Ovary (tissue), 3 donors: ENCODE data around the gene ZDHHC24.

Source experiments
- CTCF ChIP-seq, 3 donors: fragments of 450-650 bp in 2 of 3; fragments of 200-600 bp in 1 of 3; IDR thresholded peaks; one replicate each; pipeline versions ENCODE4 v1.5.1 to v1.8.0; 2016 to 2022; ENCODE audit warnings: antibody characterized with exemption in 3 of 3, mild to moderate bottlenecking in 1 of 3
- EP300 ChIP-seq: sonication (generic); formaldehyde crosslinking; IDR thresholded peaks from one replicate; pipeline ENCODE4 v1.6.1; 2017; ENCODE audit warnings: antibody characterized with exemption
- POLR2A ChIP-seq: fragments of 450-650 bp; IDR thresholded peaks from one replicate; pipeline ENCODE4 v1.6.1; 2017; ENCODE audit warnings: antibody characterized with exemption, mild to moderate bottlenecking, moderate library complexity
- donor health status: DM: no; HTN: no; CAD: no.

- TF ChIP-seq CTCF (IDR thresholded peaks at IDR 0.05), result no peak
- TF ChIP-seq POLR2A, result no peak
- no peak for TF ChIP-seq EP300
Observed at GRCh38 chr11:66554602-66555001, 8.8 kb upstream of the ZDHHC24 start.
